ENCODE measurements around the gene ARHGAP22. TPM values are rescaled to one million over a fixed set of nuclear protein-coding genes. Genes with fewer than 3 reads are reported as not detected.

The ARHGAP22 gene
- polyA plus RNA-seq, 1 donor from 2014 or later = 0.15 TPM

GRCh38 chr10:48477616-48478015 is 127.3 kb downstream of the ARHGAP22 start:
- Histone ChIP-seq H4K20me1 (ENCODE audit: insufficient read depth) (no peaks in the 10 kb centered on the region), H3K9ac (ENCODE audit: low read length) (no peak overlapping the region), H3K9me3 (ENCODE audit: low read length) (no peaks in the 10 kb centered on the region), H3K79me2 (replicated peaks; ENCODE audit: insufficient read depth, low read length) (no peaks in the 10 kb centered on the region), H3K27me3 (ENCODE audit: insufficient read depth, low read depth, low read length) (no peaks in the 10 kb centered on the region), H3K9me2 (ENCODE audit: insufficient read depth, low read length) (no peaks in the 10 kb centered on the region), H2AFZ (ENCODE audit: low read depth, low read length) (no peak overlapping the region), H3F3A (ENCODE audit: insufficient read depth, low read length, poor library complexity, severe bottlenecking) (no peaks in the 10 kb centered on the region), H3K36me3 (ENCODE audit: insufficient read depth, low read length) (no peaks in the 10 kb centered on the region), H3K4me2 (ENCODE audit: low read length) (no peak overlapping the region), H3K4me3 (ENCODE audit: low read length) (no peak overlapping the region), H3K27ac (ENCODE audit: low read length) (no peak overlapping the region)
- TF ChIP-seq, protein P1, sequence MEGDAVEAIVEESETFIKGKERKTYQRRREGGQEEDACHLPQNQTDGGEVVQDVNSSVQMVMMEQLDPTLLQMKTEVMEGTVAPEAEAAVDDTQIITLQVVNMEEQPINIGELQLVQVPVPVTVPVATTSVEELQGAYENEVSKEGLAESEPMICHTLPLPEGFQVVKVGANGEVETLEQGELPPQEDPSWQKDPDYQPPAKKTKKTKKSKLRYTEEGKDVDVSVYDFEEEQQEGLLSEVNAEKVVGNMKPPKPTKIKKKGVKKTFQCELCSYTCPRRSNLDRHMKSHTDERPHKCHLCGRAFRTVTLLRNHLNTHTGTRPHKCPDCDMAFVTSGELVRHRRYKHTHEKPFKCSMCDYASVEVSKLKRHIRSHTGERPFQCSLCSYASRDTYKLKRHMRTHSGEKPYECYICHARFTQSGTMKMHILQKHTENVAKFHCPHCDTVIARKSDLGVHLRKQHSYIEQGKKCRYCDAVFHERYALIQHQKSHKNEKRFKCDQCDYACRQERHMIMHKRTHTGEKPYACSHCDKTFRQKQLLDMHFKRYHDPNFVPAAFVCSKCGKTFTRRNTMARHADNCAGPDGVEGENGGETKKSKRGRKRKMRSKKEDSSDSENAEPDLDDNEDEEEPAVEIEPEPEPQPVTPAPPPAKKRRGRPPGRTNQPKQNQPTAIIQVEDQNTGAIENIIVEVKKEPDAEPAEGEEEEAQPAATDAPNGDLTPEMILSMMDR (IDR thresholded peaks at IDR 0.05; ENCODE audit: poor library complexity, severe bottlenecking) = no peak
- TF ChIP-seq EP300 (conservative IDR thresholded peaks at IDR 0.05; ENCODE audit: poor library complexity, severe bottlenecking) (no peak), EZH2 (IDR thresholded peaks at IDR 0.05; ENCODE audit: borderline replicate concordance, insufficient read depth, low read length, poor library complexity, severe bottlenecking) (no peak), RAD21 (conservative IDR thresholded peaks at IDR 0.05) (no peak), SMC3 (conservative IDR thresholded peaks at IDR 0.05; ENCODE audit: poor library complexity) (no peak), REST (IDR thresholded peaks at IDR 0.05; ENCODE audit: borderline replicate concordance) (no peak), POLR2AphosphoS5 (IDR thresholded peaks at IDR 0.05) (no peak), MXI1 (conservative IDR thresholded peaks at IDR 0.05; ENCODE audit: poor library complexity, severe bottlenecking) (no peak), TAF1 (IDR thresholded peaks at IDR 0.05; ENCODE audit: low read depth) (no peak)

- H3K27ac ChIP-seq (ENCODE audit: low read length) = no peak overlapping the region
- no peak overlapping the region for H2AFZ ChIP-seq (ENCODE audit: low read depth, low read length)
- TF ChIP-seq REST (IDR thresholded peaks at IDR 0.05; ENCODE audit: borderline replicate concordance) = no peak
- TF ChIP-seq MXI1 (conservative IDR thresholded peaks at IDR 0.05; ENCODE audit: poor library complexity, severe bottlenecking) = no peak
- no peak for TF ChIP-seq EP300 (conservative IDR thresholded peaks at IDR 0.05; ENCODE audit: poor library complexity, severe bottlenecking)
- no peak for TF ChIP-seq POLR2AphosphoS5 (IDR thresholded peaks at IDR 0.05)
- no peak for TF ChIP-seq RAD21 (conservative IDR thresholded peaks at IDR 0.05)
- TF ChIP-seq TAF1 (IDR thresholded peaks at IDR 0.05; ENCODE audit: low read depth) = no peak
- no peak for TF ChIP-seq EZH2 (IDR thresholded peaks at IDR 0.05; ENCODE audit: borderline replicate concordance, insufficient read depth, low read length, poor library complexity, severe bottlenecking)
- TF ChIP-seq SMC3 (conservative IDR thresholded peaks at IDR 0.05; ENCODE audit: poor library complexity) = no peak
- TF ChIP-seq, protein P1 (IDR thresholded peaks at IDR 0.05; ENCODE audit: poor library complexity, severe bottlenecking) = no peak
- H3K4me2 ChIP-seq (ENCODE audit: low read length) = no peak overlapping the region
- no peaks in the 10 kb centered on the region for H3K9me2 ChIP-seq (ENCODE audit: insufficient read depth, low read length)
- no peaks in the 10 kb centered on the region for H3F3A ChIP-seq (ENCODE audit: insufficient read depth, low read length, poor library complexity, severe bottlenecking)
- no peaks in the 10 kb centered on the region for H3K79me2 ChIP-seq (replicated peaks; ENCODE audit: insufficient read depth, low read length)
- no peak overlapping the region for H3K4me3 ChIP-seq (ENCODE audit: low read length)
- no peaks in the 10 kb centered on the region for H4K20me1 ChIP-seq (ENCODE audit: insufficient read depth)
- no peak overlapping the region for H3K9ac ChIP-seq (ENCODE audit: low read length)
- H3K36me3 ChIP-seq (ENCODE audit: insufficient read depth, low read length) = no peaks in the 10 kb centered on the region
- no peaks in the 10 kb centered on the region for H3K9me3 ChIP-seq (ENCODE audit: low read length)
- H3K27me3 ChIP-seq (ENCODE audit: insufficient read depth, low read depth, low read length) = no peaks in the 10 kb centered on the region
These were observed 127.7 kb downstream of the ARHGAP22 start for GRCh38 chr10:48477141-48477540.

All from neural cell (in vitro differentiated cells).